ENCODE results near the gene STX2.
"Not testable (repeated sequence)": the region's sequence is repeated elsewhere in the genome, so short reads cannot be mapped to it uniquely, and the experiment has no call there.

Gene STX2

GRCh38 chr12:130838951-130839769 is at the start of gene STX2:
STX2 (minus strand) TSS chr12:130839250; CDS start chr12:130839099, 151 bp downstream.
- Histone ChIP-seq H3K4me1 (ENCODE audit: control insufficient read depth, insufficient read depth, low read length) (peaks cover 9% of the 10 kb centered on the region), H3K27me3 (ENCODE audit: control insufficient read depth, insufficient read depth, low read length) (peaks cover 12% of the 10 kb centered on the region)

GRCh38 chr12:130887190-130887589 is 48.1 kb upstream of the STX2 start:
- H3K9me3 ChIP-seq (ENCODE audit: control insufficient read depth, low read length); H3K27me3 ChIP-seq (ENCODE audit: control insufficient read depth, insufficient read depth, low read length); H3K4me3 ChIP-seq (ENCODE audit: low read length); H3K36me3 ChIP-seq (ENCODE audit: control insufficient read depth, insufficient read depth, low read length); H3K4me1 ChIP-seq (ENCODE audit: control insufficient read depth, insufficient read depth, low read length); H3K9ac ChIP-seq (ENCODE audit: low read length): not testable (repeated sequence)

More at GRCh38 chr12:130838951-130839769, at the start of gene STX2:
- Histone ChIP-seq H3K9ac (ENCODE audit: low read length) (peak within 1 kb of the TSS; percentile 39), H3K9me3 (ENCODE audit: control insufficient read depth, low read length) (no peaks in the 10 kb centered on the region), H3K4me3 (ENCODE audit: low read length) (no peak within 1 kb of the TSS), H3K36me3 (ENCODE audit: control insufficient read depth, insufficient read depth, low read length) (no peaks in the 10 kb centered on the region)

- no peaks in the 10 kb centered on the region for H3K36me3 ChIP-seq (ENCODE audit: control insufficient read depth, insufficient read depth, low read length)
- no peaks in the 10 kb centered on the region for H3K9me3 ChIP-seq (ENCODE audit: control insufficient read depth, low read length)
- H3K4me3 ChIP-seq (ENCODE audit: low read length), result no peak overlapping the region
- peaks cover 16% of the 10 kb centered on the region for H3K27me3 ChIP-seq (ENCODE audit: control insufficient read depth, insufficient read depth, low read length)
- H3K9ac ChIP-seq (ENCODE audit: low read length), result no peak overlapping the region
- H3K4me1 ChIP-seq (ENCODE audit: control insufficient read depth, insufficient read depth, low read length), result no peaks in the 10 kb centered on the region
These were observed 42.5 kb upstream of the STX2 start for GRCh38 chr12:130881548-130881947.

GRCh38 chr12:130881046-130881445 is 42.0 kb upstream of the STX2 start:
- no peaks in the 10 kb centered on the region for H3K9me3 ChIP-seq (ENCODE audit: control insufficient read depth, low read length)
- no peaks in the 10 kb centered on the region for H3K36me3 ChIP-seq (ENCODE audit: control insufficient read depth, insufficient read depth, low read length)
- no peak overlapping the region for H3K4me3 ChIP-seq (ENCODE audit: low read length)
- H3K4me1 ChIP-seq (ENCODE audit: control insufficient read depth, insufficient read depth, low read length), result no peaks in the 10 kb centered on the region
- H3K9ac ChIP-seq (ENCODE audit: low read length), result no peak overlapping the region
- H3K27me3 ChIP-seq (ENCODE audit: control insufficient read depth, insufficient read depth, low read length), result peaks cover 16% of the 10 kb centered on the region

GRCh38 chr12:130880411-130880885 is 41.4 kb upstream of the STX2 start:
- H3K9me3 ChIP-seq (ENCODE audit: control insufficient read depth, low read length), result no peaks in the 10 kb centered on the region
- no peak overlapping the region for H3K9ac ChIP-seq (ENCODE audit: low read length)
- no peaks in the 10 kb centered on the region for H3K36me3 ChIP-seq (ENCODE audit: control insufficient read depth, insufficient read depth, low read length)
- no peak overlapping the region for H3K4me3 ChIP-seq (ENCODE audit: low read length)
- no peaks in the 10 kb centered on the region for H3K4me1 ChIP-seq (ENCODE audit: control insufficient read depth, insufficient read depth, low read length)
- peaks cover 16% of the 10 kb centered on the region for H3K27me3 ChIP-seq (ENCODE audit: control insufficient read depth, insufficient read depth, low read length)

- Histone ChIP-seq H3K9me3 (ENCODE audit: control insufficient read depth, low read length) (no peaks in the 10 kb centered on the region), H3K9ac (ENCODE audit: low read length) (no peak overlapping the region), H3K4me3 (ENCODE audit: low read length) (no peak overlapping the region), H3K36me3 (ENCODE audit: control insufficient read depth, insufficient read depth, low read length) (no peaks in the 10 kb centered on the region), H3K4me1 (ENCODE audit: control insufficient read depth, insufficient read depth, low read length) (no peaks in the 10 kb centered on the region), H3K27me3 (ENCODE audit: control insufficient read depth, insufficient read depth, low read length) (peaks cover 16% of the 10 kb centered on the region)
These were observed 40.8 kb upstream of the STX2 start for GRCh38 chr12:130879781-130880389.

- Histone ChIP-seq H3K27me3 (ENCODE audit: control insufficient read depth, insufficient read depth, low read length) (peaks cover 16% of the 10 kb centered on the region), H3K4me3 (ENCODE audit: low read length) (no peak overlapping the region), H3K36me3 (ENCODE audit: control insufficient read depth, insufficient read depth, low read length) (no peaks in the 10 kb centered on the region), H3K4me1 (ENCODE audit: control insufficient read depth, insufficient read depth, low read length) (no peaks in the 10 kb centered on the region), H3K9me3 (ENCODE audit: control insufficient read depth, low read length) (no peaks in the 10 kb centered on the region), H3K9ac (ENCODE audit: low read length) (no peak overlapping the region)
These were observed 40.2 kb upstream of the STX2 start for GRCh38 chr12:130879212-130879686.

- Histone ChIP-seq H3K4me1 (ENCODE audit: control insufficient read depth, insufficient read depth, low read length) (no peaks in the 10 kb centered on the region), H3K36me3 (ENCODE audit: control insufficient read depth, insufficient read depth, low read length) (no peaks in the 10 kb centered on the region), H3K27me3 (ENCODE audit: control insufficient read depth, insufficient read depth, low read length) (peaks cover 16% of the 10 kb centered on the region), H3K9ac (ENCODE audit: low read length) (no peak overlapping the region), H3K9me3 (ENCODE audit: control insufficient read depth, low read length) (no peaks in the 10 kb centered on the region), H3K4me3 (ENCODE audit: low read length) (no peak overlapping the region)
These were observed 39.4 kb upstream of the STX2 start for GRCh38 chr12:130878193-130879185.

GRCh38 chr12:130877333-130877732 is 38.3 kb upstream of the STX2 start:
- H3K4me3 ChIP-seq (ENCODE audit: low read length), result no peak overlapping the region

GRCh38 chr12:130876758-130877157 is 37.7 kb upstream of the STX2 start:
- H3K4me3 ChIP-seq (ENCODE audit: low read length), result no peak overlapping the region
- peaks cover 7% of the 10 kb centered on the region for H3K4me1 ChIP-seq (ENCODE audit: control insufficient read depth, insufficient read depth, low read length)
- H3K36me3 ChIP-seq (ENCODE audit: control insufficient read depth, insufficient read depth, low read length), result no peaks in the 10 kb centered on the region
- H3K9me3 ChIP-seq (ENCODE audit: control insufficient read depth, low read length), result no peaks in the 10 kb centered on the region
- H3K27me3 ChIP-seq (ENCODE audit: control insufficient read depth, insufficient read depth, low read length), result peaks cover 16% of the 10 kb centered on the region
- H3K9ac ChIP-seq (ENCODE audit: low read length), result no peak overlapping the region

More at GRCh38 chr12:130877333-130877732, 38.3 kb upstream of the STX2 start:
- Histone ChIP-seq H3K27me3 (ENCODE audit: control insufficient read depth, insufficient read depth, low read length) (peaks cover 16% of the 10 kb centered on the region), H3K4me1 (ENCODE audit: control insufficient read depth, insufficient read depth, low read length) (peaks cover 7% of the 10 kb centered on the region), H3K9me3 (ENCODE audit: control insufficient read depth, low read length) (no peaks in the 10 kb centered on the region), H3K9ac (ENCODE audit: low read length) (no peak overlapping the region), H3K36me3 (ENCODE audit: control insufficient read depth, insufficient read depth, low read length) (no peaks in the 10 kb centered on the region)

- H3K4me1 ChIP-seq (ENCODE audit: control insufficient read depth, insufficient read depth, low read length), result peaks cover 7% of the 10 kb centered on the region
- no peaks in the 10 kb centered on the region for H3K36me3 ChIP-seq (ENCODE audit: control insufficient read depth, insufficient read depth, low read length)
- no peaks in the 10 kb centered on the region for H3K9me3 ChIP-seq (ENCODE audit: control insufficient read depth, low read length)
- H3K4me3 ChIP-seq (ENCODE audit: low read length), result no peak overlapping the region
- no peak overlapping the region for H3K9ac ChIP-seq (ENCODE audit: low read length)
- H3K27me3 ChIP-seq (ENCODE audit: control insufficient read depth, insufficient read depth, low read length), result peaks cover 16% of the 10 kb centered on the region
These were observed 37.2 kb upstream of the STX2 start for GRCh38 chr12:130876297-130876696.

All from mucosa of stomach (tissue), 1 donor.